Prostate gland (tissue), 1 donor: ENCODE data around the gene AFF3.

ENCODE experiments used
- POLR2A ChIP-seq: fragments of 450-650 bp; IDR thresholded peaks from one replicate; pipeline ENCODE4 v1.6.1; 2016; ENCODE audit warnings: antibody characterized with exemption, mild to moderate bottlenecking
- POLR2AphosphoS5 ChIP-seq: sonication (generic); formaldehyde crosslinking; IDR thresholded peaks from one replicate; pipeline ENCODE4 v1.6.1; 2017; ENCODE audit warnings: antibody characterized with exemption

DNA sequence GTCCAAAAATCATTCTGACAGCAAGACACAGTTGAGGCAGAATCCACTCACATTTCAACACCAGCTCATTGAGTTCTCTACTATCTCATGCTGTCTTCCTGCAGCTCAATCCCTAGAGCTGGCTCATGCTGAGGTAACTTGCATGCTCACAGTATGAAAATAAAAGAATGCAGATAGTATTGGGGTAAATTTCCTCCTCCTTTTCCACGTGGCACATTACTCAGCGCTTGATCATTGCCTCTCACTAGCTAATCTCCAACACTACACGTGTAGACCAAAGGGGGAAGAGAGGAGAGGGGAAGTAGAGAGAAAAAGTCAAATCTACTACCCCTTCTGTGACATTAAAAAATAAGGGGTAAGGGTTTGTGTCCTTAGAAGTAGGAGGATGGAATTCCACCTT, 300.6 kb downstream of the AFF3 start:
- TF ChIP-seq POLR2AphosphoS5 (no peak), POLR2A (no peak)
